ENCODE results near the gene ARHGEF19.
"Not testable (repeated sequence)": the region's sequence is repeated elsewhere in the genome, so short reads cannot be mapped to it uniquely, and the experiment has no call there.

ARHGEF19 gene

DNA sequence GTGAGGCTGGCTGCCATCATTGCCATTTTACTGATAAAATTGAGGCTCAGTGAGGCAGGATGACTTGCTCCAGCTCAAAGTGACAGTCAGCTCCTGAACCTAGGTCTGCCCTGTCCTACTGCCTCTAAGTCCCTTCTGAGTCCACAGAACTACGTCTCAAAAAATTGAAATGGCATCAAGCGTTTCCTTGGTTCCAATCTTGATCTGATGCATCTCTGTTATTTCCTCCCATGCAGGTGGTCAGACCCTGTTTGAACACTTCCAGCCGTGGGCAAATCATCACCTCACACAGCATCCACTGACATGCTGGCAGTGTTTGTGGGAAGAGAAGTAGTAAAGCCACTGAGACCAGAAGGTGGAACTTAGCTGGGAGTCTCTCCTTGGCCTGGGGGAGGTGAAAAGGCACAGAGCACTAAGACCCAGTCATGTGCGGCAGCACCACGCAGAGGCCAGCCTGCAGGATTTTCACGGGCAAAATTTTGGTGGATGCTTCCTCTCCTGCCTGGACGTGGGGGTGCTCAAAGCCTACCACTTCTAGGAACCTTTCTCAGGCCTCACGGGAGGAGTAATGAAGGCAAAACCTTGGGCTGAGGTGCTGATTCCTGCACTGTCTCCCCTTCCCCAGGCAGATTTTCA, 32.3 kb upstream of the ARHGEF19 start:
- no peak for DNase-seq (ENCODE audit: low read depth in 2 of 2)

GRCh38 chr1:16243936-16244649, 31.6 kb upstream of the ARHGEF19 start:
- peak; percentile 42 to 43 for DNase-seq (ENCODE audit: low read depth in 2 of 2)

DNA sequence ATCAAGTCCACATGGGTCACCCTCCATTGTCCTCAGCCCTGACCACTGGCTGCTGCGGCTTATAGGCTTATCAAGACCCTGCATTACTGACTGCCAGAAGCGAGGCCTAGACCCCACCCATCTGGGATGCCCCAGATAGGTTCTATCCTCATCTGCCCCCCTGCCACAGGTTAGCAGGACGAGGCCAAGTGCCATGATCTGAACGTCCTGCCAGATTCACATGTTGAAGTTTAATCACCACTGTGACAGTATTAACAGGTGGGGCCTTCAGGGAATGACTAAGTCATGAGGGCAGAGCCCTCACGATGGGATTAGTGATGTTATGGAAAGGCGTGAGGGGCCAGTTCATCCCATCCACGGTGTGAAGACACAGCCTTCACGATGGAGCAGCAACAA, 30.8 kb upstream of the ARHGEF19 start:
- no peak for DNase-seq (ENCODE audit: low read depth in 2 of 2)

- DNase-seq (ENCODE audit: low read depth in 2 of 2), result no peak
These were observed 30.2 kb upstream of the ARHGEF19 start for GRCh38 chr1:16242556-16243214.

DNA sequence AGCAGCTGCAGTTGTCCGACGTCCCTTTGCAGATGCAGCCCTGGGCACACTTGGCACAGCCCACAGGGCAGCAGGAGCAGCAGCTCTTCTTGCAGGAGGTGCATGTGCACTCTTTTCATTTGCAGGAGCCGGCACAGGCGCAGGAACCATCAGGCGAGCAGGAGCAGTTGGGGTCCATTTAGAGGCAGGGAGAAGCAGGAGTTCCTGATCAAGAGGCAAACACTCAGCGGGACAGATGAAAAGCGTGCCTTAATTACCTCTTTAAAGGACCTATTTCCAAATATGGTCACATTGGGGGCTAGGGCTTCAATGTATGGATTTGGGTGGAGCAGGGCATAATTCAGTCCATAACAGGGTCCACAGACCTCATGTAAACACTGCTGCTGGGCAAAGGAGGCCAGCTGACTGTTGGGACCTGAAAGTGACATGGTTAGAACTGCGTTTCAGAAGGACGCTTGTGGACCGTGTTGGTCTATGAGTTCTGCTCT, 28.8 kb upstream of the ARHGEF19 start:
- no peak for DNase-seq (ENCODE audit: low read depth in 2 of 2)

GRCh38 chr1:16239972-16240491, 27.6 kb upstream of the ARHGEF19 start:
- no peak for DNase-seq (ENCODE audit: low read depth in 2 of 2)

DNA sequence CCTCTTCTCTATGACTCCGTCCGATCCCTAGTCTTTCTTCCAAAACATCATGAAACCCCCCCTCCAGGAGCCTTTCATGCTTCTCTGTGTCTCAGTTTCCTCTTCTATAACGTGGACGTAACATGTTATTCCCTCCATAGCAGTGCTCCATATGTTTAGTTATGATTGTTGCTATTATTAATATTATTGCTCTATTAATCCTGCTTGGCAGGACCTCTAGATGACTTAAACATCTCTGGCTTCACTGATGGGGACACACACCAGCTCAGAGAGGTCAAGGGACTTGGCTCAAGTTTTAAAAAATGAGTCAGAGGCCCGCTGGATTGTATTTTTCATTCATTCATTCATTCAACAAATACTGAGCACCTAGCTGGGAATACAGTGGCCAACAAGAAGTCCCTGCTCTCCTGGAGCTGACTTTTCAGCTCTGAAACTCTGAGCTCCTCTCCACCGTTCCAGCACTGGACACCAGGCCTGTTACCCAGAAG, 24.9 kb upstream of the ARHGEF19 start:
- DNase-seq (ENCODE audit: low read depth in 2 of 2), result no peak

- peak; percentile 70 for DNase-seq (ENCODE audit: low read depth in 2 of 2)
These were observed 24.3 kb upstream of the ARHGEF19 start, which contains the start of gene CPLANE2 for GRCh38 chr1:16236511-16237342. Gene CPLANE2, minus strand, starts transcription at chr1:16237183. Its CDS starts 441 bp downstream, at chr1:16236742.

- DNase-seq (ENCODE audit: low read depth in 2 of 2), result no peak
These were observed 23.6 kb upstream of the ARHGEF19 start for GRCh38 chr1:16235944-16236510.

DNA sequence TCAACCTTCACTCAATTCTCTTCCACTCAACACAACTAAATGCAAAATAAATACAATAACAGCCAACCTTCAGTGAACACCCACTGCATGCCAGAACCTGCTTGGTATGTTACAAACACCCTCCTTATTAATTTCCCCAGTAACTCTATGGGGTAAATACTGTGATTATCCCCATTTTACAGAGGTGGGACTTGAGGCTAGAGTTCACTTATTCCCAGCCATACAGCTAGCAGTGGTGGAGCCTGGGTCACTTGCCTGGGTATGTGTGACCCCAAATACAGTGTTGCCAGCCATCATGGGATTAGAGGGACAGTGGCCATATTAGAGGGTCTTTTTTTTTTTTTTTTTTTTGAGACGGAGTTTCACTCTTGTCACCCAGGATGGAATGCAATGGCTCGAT, 22.9 kb upstream of the ARHGEF19 start:
- no peak for DNase-seq (ENCODE audit: low read depth in 2 of 2)

GRCh38 chr1:16233431-16233830, 21.0 kb upstream of the ARHGEF19 start:
- DNase-seq (ENCODE audit: low read depth in 2 of 2), result no peak

DNA sequence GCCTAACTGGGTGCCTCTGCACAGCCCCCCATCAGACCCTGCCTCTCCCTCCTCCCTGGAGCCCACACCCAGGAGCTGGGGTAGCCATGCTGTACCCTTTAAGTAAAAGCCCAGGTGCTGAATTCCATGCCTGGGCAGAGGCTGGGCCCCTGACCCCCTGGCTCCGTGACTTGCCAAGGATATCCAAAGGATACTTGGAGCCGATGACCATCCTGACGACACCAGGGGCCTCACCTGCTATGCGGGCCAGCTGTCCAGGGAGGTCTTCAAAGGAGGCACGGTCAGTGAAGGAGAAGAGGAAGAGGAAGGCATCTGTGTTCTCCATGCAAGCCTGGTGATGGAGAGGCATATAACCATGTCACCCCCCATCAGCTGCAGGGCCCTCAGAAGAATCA, 19.9 kb upstream of the ARHGEF19 start:
- no peak for DNase-seq (ENCODE audit: low read depth in 2 of 2)

GRCh38 chr1:16231331-16232315, 19.2 kb upstream of the ARHGEF19 start:
- no peak for DNase-seq (ENCODE audit: low read depth in 2 of 2)

DNA sequence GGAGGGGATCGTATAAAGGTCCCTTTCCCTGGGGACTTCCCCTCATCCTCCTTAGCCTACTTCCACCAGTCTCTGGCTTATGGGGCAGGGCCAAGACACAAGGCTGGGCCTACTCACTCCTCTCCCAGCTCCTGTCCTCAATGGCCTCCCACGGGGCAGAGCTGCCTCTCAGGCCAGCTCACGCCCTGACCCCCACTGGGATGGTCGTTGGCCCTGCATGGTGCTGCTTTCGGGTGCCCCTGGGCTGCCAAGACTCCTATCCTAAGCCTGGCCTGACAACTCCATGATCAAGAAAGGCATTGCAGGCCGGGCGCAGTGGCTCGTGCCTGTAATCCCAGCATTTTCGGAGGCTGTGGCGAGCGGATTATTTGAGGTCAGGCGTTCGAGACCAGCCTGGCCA, 18.3 kb upstream of the ARHGEF19 start:
- no peak for DNase-seq (ENCODE audit: low read depth in 2 of 2)

- no peak for DNase-seq (ENCODE audit: low read depth in 2 of 2)
These were observed 17.7 kb upstream of the ARHGEF19 start for GRCh38 chr1:16229976-16230740.

- DNase-seq (ENCODE audit: low read depth in 2 of 2), result no peak
These were observed 14.2 kb upstream of the ARHGEF19 start for GRCh38 chr1:16226490-16227179.

- DNase-seq (ENCODE audit: low read depth in 2 of 2), result no peak
These were observed 13.7 kb upstream of the ARHGEF19 start for GRCh38 chr1:16226129-16226489.

GRCh38 chr1:16224472-16224871, 12.0 kb upstream of the ARHGEF19 start:
- DNase-seq (ENCODE audit: low read depth in 2 of 2), result no peak

GRCh38 chr1:16222716-16223115, 10.3 kb upstream of the ARHGEF19 start:
- DNase-seq (ENCODE audit: low read depth in 2 of 2), result not testable (repeated sequence)
